GM12878 (cell line): ENCODE results near the gene PML. TPM values are rescaled to one million over a fixed set of nuclear protein-coding genes. Genes with fewer than 3 reads are reported as not detected.

Experiments
- BACH1 ChIP-seq: fragments of 450-650 bp; IDR thresholded peaks from 2 replicates; pipeline ENCODE4 v1.6.1; 2017; ENCODE audit warnings: mild to moderate bottlenecking, borderline replicate concordance
- BRCA1 ChIP-seq: IDR thresholded peaks from 2 replicates; pipeline ENCODE4 v1.6.1; 2011; ENCODE audit warnings: low read depth, low read length, improper control_type of control experiment
- EGR1 ChIP-seq, 2 experiments: IDR thresholded peaks; 1 replicate in 1 of 2; 2 replicates in 1 of 2; pipeline ENCODE4 v1.6.1; 2011 to 2012; ENCODE audit warnings: low read depth in 2 of 2, low read length in 2 of 2, borderline replicate concordance in 1 of 2, mild to moderate bottlenecking in 1 of 2, moderate library complexity in 1 of 2
- EP300 ChIP-seq, 2 experiments: fragments of 150-350 bp in 1 of 2; IDR thresholded peaks; 2 replicates each; pipeline ENCODE4 v1.6.1; 2011 to 2012; ENCODE audit warnings: low read depth in 2 of 2, low read length in 2 of 2, borderline replicate concordance in 1 of 2, improper control_type of control experiment in 1 of 2, inconsistent platforms in 1 of 2; ENCODE audit not compliant: control insufficient read depth in 1 of 2
- IRF4 ChIP-seq: IDR thresholded peaks from 2 replicates; pipeline ENCODE4 v1.6.1; 2011; ENCODE audit warnings: low read depth, low read length
- KDM1A ChIP-seq: fragments of 200-600 bp; sonication (generic); IDR thresholded peaks from 2 replicates; pipeline ENCODE4 v1.6.1; 2016; ENCODE audit warnings: borderline replicate concordance
- POLR2A ChIP-seq: IDR thresholded peaks from 2 replicates; pipeline ENCODE4 v1.6.1; 2011; ENCODE audit warnings: low read depth, mild to moderate bottlenecking, low read length
- RAD51 ChIP-seq: fragments of 450-650 bp; IDR thresholded peaks from 2 replicates; pipeline ENCODE4 v1.6.1; 2016; ENCODE audit warnings: moderate library complexity, mild to moderate bottlenecking, inconsistent platforms
- SPI1 ChIP-seq: IDR thresholded peaks from 2 replicates; pipeline ENCODE4 v1.6.1; 2011; ENCODE audit warnings: low read depth, mild to moderate bottlenecking, low read length, moderate library complexity, borderline replicate concordance; ENCODE audit not compliant: insufficient read depth
- YY1 ChIP-seq: IDR thresholded peaks from 2 replicates; pipeline ENCODE4 v1.6.1; 2011; ENCODE audit warnings: low read depth, mild to moderate bottlenecking, low read length
- ZNF207 ChIP-seq: fragments of 450-650 bp; IDR thresholded peaks from 2 replicates; pipeline ENCODE4 v1.6.1; 2014; ENCODE audit warnings: antibody characterized with exemption, mild to moderate bottlenecking, borderline replicate concordance
- ZNF217 ChIP-seq: fragments of 450-650 bp; IDR thresholded peaks from 2 replicates; pipeline ENCODE4 v1.6.1; 2017; ENCODE audit warnings: antibody characterized with exemption, mild to moderate bottlenecking
- ZSCAN29 ChIP-seq: fragments of 450-650 bp; IDR thresholded peaks from 2 replicates; pipeline ENCODE4 v1.6.1; 2017; ENCODE audit warnings: mild to moderate bottlenecking, moderate library complexity
- polyA plus RNA-seq, 11 experiments: library from polyadenylated mRNA; depleted of rRNA in 4 of 11; unstranded in 6 of 11; stranded (reverse) in 5 of 11; fragments of >200 nt; fragmentation: Nextera tagmentation in 4 of 11; fragmentation: Illumina TruSeq in 1 of 11; extraction: Ambion mirVana in 4 of 11; extraction: Trizol in 1 of 11; gene quantifications; 1 replicate in 1 of 11; 2 replicates in 10 of 11; pipeline versions ENCODE4 v1.2.1 to v1.2.3, GENCODE V29; 2011 to 2016; ENCODE audit warnings: inconsistent platforms in 2 of 11, missing spikeins in 2 of 11, low read depth in 1 of 11
- total RNA-seq, 4 experiments: library from RNA; depleted of rRNA in 3 of 4; stranded (reverse); fragments of >200 nt in 3 of 4; fragmentation: Illumina TruSeq in 1 of 4; extraction: Trizol in 1 of 4; gene quantifications; 2 replicates each; pipeline versions ENCODE4 v1.2.1 to v1.2.3, GENCODE V29; 2013 to 2021
- TF ChIP-seq, protein P1 (sequence below): fragments of 450-650 bp; IDR thresholded peaks from 2 replicates; pipeline ENCODE4 v1.6.1; 2016; ENCODE audit warnings: mild to moderate bottlenecking, moderate library complexity, borderline replicate concordance

PML gene
- total and polyA plus RNA-seq, 10 of the 15 experiments (the other 5 are each of a cell fraction or from before 2014, with no cell fraction given), result 8.5 to 95.5 (median 30.8) TPM

DNA sequence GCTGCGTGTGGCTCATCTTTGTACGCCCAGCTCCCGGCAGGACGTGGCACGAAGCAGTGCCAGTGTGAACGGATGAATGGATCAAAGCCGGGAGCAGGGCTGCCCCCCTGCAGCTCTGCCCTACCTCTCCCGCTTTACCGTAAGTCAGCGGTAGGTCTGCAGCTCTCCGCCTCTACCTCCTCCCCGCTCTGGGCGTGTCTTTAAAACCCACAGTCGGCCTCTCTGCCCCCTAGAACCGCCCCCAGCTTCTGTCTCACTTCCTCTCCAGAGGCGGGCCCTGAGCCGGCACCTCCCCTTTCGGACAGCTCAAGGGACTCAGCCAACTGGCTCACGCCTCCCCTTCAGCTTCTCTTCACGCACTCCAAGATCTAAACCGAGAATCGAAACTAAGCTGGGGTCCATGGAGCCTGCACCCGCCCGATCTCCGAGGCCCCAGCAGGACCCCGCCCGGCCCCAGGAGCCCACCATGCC lies at the start of gene PML (continued):
- TF ChIP-seq KDM1A, result no peak
- no peak for TF ChIP-seq ZNF207
- TF ChIP-seq BRCA1, result no peak
- TF ChIP-seq EP300 (IDR thresholded peaks at IDR 0.05; ENCODE audit: borderline replicate concordance in 1 of 2, control insufficient read depth in 1 of 2, low read depth in 2 of 2, low read length in 2 of 2), result no peak
- TF ChIP-seq EGR1 (IDR thresholded peaks at IDR 0.05; ENCODE audit: borderline replicate concordance in 1 of 2, low read depth in 2 of 2, low read length in 2 of 2), result peak in 1 of 2 experiments; percentile 35; a peak in 1 of 3 replicates
- peak; percentile 93 for TF ChIP-seq SPI1
- TF ChIP-seq ZSCAN29, result no peak
- no peak for TF ChIP-seq IRF4
- TF ChIP-seq, protein P1, sequence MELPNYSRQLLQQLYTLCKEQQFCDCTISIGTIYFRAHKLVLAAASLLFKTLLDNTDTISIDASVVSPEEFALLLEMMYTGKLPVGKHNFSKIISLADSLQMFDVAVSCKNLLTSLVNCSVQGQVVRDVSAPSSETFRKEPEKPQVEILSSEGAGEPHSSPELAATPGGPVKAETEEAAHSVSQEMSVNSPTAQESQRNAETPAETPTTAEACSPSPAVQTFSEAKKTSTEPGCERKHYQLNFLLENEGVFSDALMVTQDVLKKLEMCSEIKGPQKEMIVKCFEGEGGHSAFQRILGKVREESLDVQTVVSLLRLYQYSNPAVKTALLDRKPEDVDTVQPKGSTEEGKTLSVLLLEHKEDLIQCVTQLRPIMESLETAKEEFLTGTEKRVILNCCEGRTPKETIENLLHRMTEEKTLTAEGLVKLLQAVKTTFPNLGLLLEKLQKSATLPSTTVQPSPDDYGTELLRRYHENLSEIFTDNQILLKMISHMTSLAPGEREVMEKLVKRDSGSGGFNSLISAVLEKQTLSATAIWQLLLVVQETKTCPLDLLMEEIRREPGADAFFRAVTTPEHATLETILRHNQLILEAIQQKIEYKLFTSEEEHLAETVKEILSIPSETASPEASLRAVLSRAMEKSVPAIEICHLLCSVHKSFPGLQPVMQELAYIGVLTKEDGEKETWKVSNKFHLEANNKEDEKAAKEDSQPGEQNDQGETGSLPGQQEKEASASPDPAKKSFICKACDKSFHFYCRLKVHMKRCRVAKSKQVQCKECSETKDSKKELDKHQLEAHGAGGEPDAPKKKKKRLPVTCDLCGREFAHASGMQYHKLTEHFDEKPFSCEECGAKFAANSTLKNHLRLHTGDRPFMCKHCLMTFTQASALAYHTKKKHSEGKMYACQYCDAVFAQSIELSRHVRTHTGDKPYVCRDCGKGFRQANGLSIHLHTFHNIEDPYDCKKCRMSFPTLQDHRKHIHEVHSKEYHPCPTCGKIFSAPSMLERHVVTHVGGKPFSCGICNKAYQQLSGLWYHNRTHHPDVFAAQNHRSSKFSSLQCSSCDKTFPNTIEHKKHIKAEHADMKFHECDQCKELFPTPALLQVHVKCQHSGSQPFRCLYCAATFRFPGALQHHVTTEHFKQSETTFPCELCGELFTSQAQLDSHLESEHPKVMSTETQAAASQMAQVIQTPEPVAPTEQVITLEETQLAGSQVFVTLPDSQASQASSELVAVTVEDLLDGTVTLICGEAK, result peak; percentile 48; the same call in 1 of the 2 replicates
- TF ChIP-seq ZNF217, result no peak
- no peak for TF ChIP-seq YY1
- no peak for TF ChIP-seq RAD51
- TF ChIP-seq BACH1, result no peak
- peak; percentile 75 for TF ChIP-seq POLR2A
